Tibial nerve (tissue), 4 donors: ENCODE results near the gene TLE4. TPM values are rescaled to one million over a fixed set of nuclear protein-coding genes. Genes with fewer than 3 reads are reported as not detected.

Experiments used
- DNase-seq, 2 donors: peaks; one replicate each; pipeline ENCODE4 v3.0.0-alpha.2; 2019; ENCODE audit warnings: low spot score in 2 of 2
- H3K27ac ChIP-seq, 4 donors: fragments of 200-600 bp; sonication (generic) in 3 of 4; one replicate each; pipeline ENCODE4 v1.5.1; 2017 to 2019; ENCODE audit warnings: mild to moderate bottlenecking in 1 of 4
- H3K27me3 ChIP-seq, 2 donors: fragments of 200-600 bp; sonication (generic) in 1 of 2; one replicate each; pipeline versions ENCODE4 v1.5.1 to v1.6.0; 2017 to 2019
- H3K36me3 ChIP-seq, 3 donors: fragments of 200-600 bp; sonication (generic); one replicate each; pipeline ENCODE4 v1.5.1; 2018 to 2019
- H3K4me1 ChIP-seq, 4 donors: fragments of 200-600 bp; sonication (generic) in 3 of 4; one replicate each; pipeline ENCODE4 v1.5.1; 2017 to 2019
- H3K4me3 ChIP-seq, 4 donors: fragments of 200-600 bp; sonication (generic) in 3 of 4; one replicate each; pipeline ENCODE4 v1.5.1; 2017 to 2019; ENCODE audit warnings: mild to moderate bottlenecking in 1 of 4, moderate library complexity in 1 of 4
- H3K9me3 ChIP-seq, 4 donors: fragments of 200-600 bp; sonication (generic) in 3 of 4; one replicate each; pipeline ENCODE4 v1.5.1; 2017 to 2019
- EP300 ChIP-seq, 2 donors: sonication (generic); formaldehyde crosslinking; IDR thresholded peaks; one replicate each; pipeline ENCODE4 v1.6.1; 2017; ENCODE audit warnings: antibody characterized with exemption in 2 of 2, mild to moderate bottlenecking in 1 of 2
- POLR2A ChIP-seq, 2 donors: fragments of 450-650 bp; IDR thresholded peaks; one replicate each; pipeline ENCODE4 v1.6.1; 2017; ENCODE audit warnings: antibody characterized with exemption in 2 of 2, mild to moderate bottlenecking in 2 of 2, moderate library complexity in 2 of 2
- WGBS, 2 donors: methylation state at CpG; one replicate each; pipeline ENCODE4 v1.1.5; 2018; 5-methylcytosine and 5-hydroxymethylcytosine counted together
- total RNA-seq, 4 donors: library from RNA; depleted of rRNA; stranded (reverse); fragments of >200 nt; gene quantifications; one replicate each; pipeline ENCODE4 v1.1.0, GENCODE V29; 2016
- TF ChIP-seq, protein P1 (sequence below), 5 experiments: fragments of 200-600 bp in 3 of 5; fragments of 450-650 bp in 2 of 5; sonication (generic) in 3 of 5; IDR thresholded peaks; one replicate each; pipeline ENCODE4 v1.5.1; 2016 to 2019; ENCODE audit warnings: antibody characterized with exemption in 5 of 5, mild to moderate bottlenecking in 3 of 5, moderate library complexity in 2 of 5

TLE4 gene
- total RNA-seq, 4 donors from 2014 or later, result 28.0 to 34.3 (median 29.8) TPM

DNA sequence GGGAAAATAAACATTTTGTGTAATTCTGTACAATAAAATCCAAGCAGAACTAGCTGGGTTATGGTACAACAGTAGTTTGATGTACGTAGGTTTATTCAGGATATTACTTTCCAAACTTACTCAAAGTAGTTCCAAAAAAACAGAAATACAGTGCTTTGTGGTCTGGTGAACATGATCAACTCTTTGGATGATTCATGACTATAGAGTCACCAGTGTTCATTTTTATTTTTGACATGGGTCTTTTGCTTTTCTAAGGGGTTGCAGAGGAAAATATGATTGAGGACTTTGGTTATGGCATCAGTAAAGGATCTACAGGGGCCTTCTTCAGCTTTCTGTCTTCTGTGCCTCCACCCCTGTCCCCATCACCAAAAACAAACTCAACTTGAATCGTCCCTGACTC is 127.2 kb downstream of the TLE4 start:
- TF ChIP-seq, protein P1, sequence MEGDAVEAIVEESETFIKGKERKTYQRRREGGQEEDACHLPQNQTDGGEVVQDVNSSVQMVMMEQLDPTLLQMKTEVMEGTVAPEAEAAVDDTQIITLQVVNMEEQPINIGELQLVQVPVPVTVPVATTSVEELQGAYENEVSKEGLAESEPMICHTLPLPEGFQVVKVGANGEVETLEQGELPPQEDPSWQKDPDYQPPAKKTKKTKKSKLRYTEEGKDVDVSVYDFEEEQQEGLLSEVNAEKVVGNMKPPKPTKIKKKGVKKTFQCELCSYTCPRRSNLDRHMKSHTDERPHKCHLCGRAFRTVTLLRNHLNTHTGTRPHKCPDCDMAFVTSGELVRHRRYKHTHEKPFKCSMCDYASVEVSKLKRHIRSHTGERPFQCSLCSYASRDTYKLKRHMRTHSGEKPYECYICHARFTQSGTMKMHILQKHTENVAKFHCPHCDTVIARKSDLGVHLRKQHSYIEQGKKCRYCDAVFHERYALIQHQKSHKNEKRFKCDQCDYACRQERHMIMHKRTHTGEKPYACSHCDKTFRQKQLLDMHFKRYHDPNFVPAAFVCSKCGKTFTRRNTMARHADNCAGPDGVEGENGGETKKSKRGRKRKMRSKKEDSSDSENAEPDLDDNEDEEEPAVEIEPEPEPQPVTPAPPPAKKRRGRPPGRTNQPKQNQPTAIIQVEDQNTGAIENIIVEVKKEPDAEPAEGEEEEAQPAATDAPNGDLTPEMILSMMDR (IDR thresholded peaks at IDR 0.05), result no peak
- TF ChIP-seq POLR2A (IDR thresholded peaks at IDR 0.05), result no peak
- 96 to 97% methylated on average over 2 of the region's 2 CpGs for WGBS, 2 donors

DNA sequence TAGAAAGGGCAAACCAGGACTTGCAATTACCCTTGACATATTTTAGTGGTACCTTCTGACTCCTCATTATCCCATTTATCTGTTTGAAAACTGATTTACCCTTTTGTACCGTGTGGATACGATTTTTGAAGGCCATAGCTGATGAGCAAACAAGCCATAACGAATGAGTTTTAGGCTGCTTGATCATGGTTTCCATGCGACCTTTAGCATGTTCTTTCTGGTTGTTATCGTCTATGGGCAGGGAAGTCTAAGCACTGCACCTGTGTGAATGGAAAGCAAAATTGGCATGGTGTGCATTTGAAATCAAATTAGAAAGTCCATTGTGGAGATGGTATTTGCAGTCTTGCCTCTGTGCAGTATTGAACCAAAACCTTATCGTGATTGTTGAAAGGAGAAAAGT is 127.7 kb downstream of the TLE4 start:
- WGBS, 2 donors, result 94% methylated on average over 6 of the region's 6 CpGs
- Histone ChIP-seq H3K9me3 (no peaks in the 10 kb centered on the region), H3K27ac (no peak overlapping the region), H3K36me3 (no peaks in the 10 kb centered on the region), H3K4me1 (peaks cover 0 to 8% (median 0%) of the 10 kb centered on the region in 4 donors), H3K27me3 (no peaks in the 10 kb centered on the region), H3K4me3 (no peak overlapping the region)
- DNase-seq, result no peak
- TF ChIP-seq EP300 (IDR thresholded peaks at IDR 0.05), result no peak
- TF ChIP-seq, protein P1 (IDR thresholded peaks at IDR 0.05), result no peak
- TF ChIP-seq POLR2A (IDR thresholded peaks at IDR 0.05), result no peak

More for the DNA sequence above, 127.2 kb downstream of the TLE4 start:
- Histone ChIP-seq H3K4me3 (no peak overlapping the region), H3K9me3 (no peaks in the 10 kb centered on the region), H3K27me3 (no peaks in the 10 kb centered on the region), H3K4me1 (peaks cover 0 to 8% (median 0%) of the 10 kb centered on the region in 4 donors), H3K36me3 (no peaks in the 10 kb centered on the region), H3K27ac (no peak overlapping the region)
- DNase-seq, result no peak

- 82 to 86% methylated on average over 5 of the region's 5 CpGs for WGBS, 2 donors
- DNase-seq, result no peak
- H3K9me3 ChIP-seq, result no peaks in the 10 kb centered on the region
- H3K27ac ChIP-seq, result no peak overlapping the region
- peaks cover 0 to 8% (median 0%) of the 10 kb centered on the region in 4 donors for H3K4me1 ChIP-seq
- no peaks in the 10 kb centered on the region for H3K27me3 ChIP-seq
- H3K4me3 ChIP-seq, result no peak overlapping the region
- TF ChIP-seq, protein P1 (IDR thresholded peaks at IDR 0.05), result no peak
- TF ChIP-seq EP300 (IDR thresholded peaks at IDR 0.05) (no peak), POLR2A (IDR thresholded peaks at IDR 0.05) (no peak)
- H3K36me3 ChIP-seq, result peaks cover 0 to 13% (median 0%) of the 10 kb centered on the region in 3 donors
These were observed 129.0 kb downstream of the TLE4 start for GRCh38 chr9:79700607-79701360.

DNA sequence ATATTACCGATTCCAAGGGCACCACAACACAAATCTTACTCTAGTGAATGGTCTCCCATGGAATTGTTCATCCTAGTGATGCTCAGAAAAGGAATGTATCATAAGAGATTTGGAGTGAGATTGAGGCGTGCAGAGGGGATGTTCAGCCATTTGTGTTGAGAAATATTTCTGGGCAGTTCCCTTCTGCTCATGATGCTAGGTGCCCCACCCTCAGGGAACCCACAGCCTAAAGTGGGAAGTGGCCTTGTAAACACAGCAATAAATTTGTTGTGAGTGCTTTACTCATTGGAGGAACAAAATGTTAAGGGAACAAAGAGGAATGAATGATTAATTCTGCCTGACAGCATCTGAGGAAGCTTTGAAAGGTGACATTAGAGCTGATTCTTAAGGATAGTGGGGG is 129.9 kb downstream of the TLE4 start:
- Histone ChIP-seq H3K4me1 (peaks cover 0 to 8% (median 0%) of the 10 kb centered on the region in 4 donors), H3K27ac (no peak overlapping the region), H3K27me3 (no peaks in the 10 kb centered on the region), H3K36me3 (peaks cover 0 to 20% (median 0%) of the 10 kb centered on the region in 3 donors), H3K4me3 (no peak overlapping the region), H3K9me3 (no peaks in the 10 kb centered on the region)
- TF ChIP-seq, protein P1 (IDR thresholded peaks at IDR 0.05), result no peak
- TF ChIP-seq EP300 (IDR thresholded peaks at IDR 0.05) (peak in 1 of 2 donors; percentile 56), POLR2A (IDR thresholded peaks at IDR 0.05) (no peak)
- 88 to 92% methylated on average over 2 of the region's 2 CpGs for WGBS, 2 donors
- peak in 1 of 2 donors; percentile 28 for DNase-seq

GRCh38 chr9:79705704-79706103 is 133.9 kb downstream of the TLE4 start:
- H3K9me3 ChIP-seq, result no peaks in the 10 kb centered on the region
- 95 to 97% methylated on average over 3 of the region's 3 CpGs for WGBS, 2 donors
- TF ChIP-seq POLR2A (IDR thresholded peaks at IDR 0.05) (no peak), EP300 (IDR thresholded peaks at IDR 0.05) (no peak)
- TF ChIP-seq, protein P1 (IDR thresholded peaks at IDR 0.05), result no peak
- no peak overlapping the region for H3K4me3 ChIP-seq
- H3K4me1 ChIP-seq, result peaks cover 0 to 8% (median 0%) of the 10 kb centered on the region in 4 donors
- no peak overlapping the region for H3K27ac ChIP-seq
- no peak for DNase-seq
- H3K36me3 ChIP-seq, result peaks cover 0 to 51% (median 9%) of the 10 kb centered on the region in 3 donors
- no peaks in the 10 kb centered on the region for H3K27me3 ChIP-seq
